RKO (cell line): ENCODE data around the gene FAM89B.
A peak's percentile ranks its signal among the peaks of the same experiment; 100 is the strongest.

Experiments
- DNase-seq: peaks from one replicate; pipeline ENCODE4 v3.0.0-alpha.2; 2016; ENCODE audit warnings: low spot score

Gene FAM89B

GRCh38 chr11:65573391-65574079 lies 1.2 kb downstream of the FAM89B start:
- DNase-seq: no peak

GRCh38 chr11:65574109-65574810 lies 1.9 kb downstream of the FAM89B start:
- DNase-seq: peak; percentile 96

- DNase-seq: peak; percentile 55
Measured at GRCh38 chr11:65574811-65575567, 2.7 kb downstream of the FAM89B start.

DNA sequence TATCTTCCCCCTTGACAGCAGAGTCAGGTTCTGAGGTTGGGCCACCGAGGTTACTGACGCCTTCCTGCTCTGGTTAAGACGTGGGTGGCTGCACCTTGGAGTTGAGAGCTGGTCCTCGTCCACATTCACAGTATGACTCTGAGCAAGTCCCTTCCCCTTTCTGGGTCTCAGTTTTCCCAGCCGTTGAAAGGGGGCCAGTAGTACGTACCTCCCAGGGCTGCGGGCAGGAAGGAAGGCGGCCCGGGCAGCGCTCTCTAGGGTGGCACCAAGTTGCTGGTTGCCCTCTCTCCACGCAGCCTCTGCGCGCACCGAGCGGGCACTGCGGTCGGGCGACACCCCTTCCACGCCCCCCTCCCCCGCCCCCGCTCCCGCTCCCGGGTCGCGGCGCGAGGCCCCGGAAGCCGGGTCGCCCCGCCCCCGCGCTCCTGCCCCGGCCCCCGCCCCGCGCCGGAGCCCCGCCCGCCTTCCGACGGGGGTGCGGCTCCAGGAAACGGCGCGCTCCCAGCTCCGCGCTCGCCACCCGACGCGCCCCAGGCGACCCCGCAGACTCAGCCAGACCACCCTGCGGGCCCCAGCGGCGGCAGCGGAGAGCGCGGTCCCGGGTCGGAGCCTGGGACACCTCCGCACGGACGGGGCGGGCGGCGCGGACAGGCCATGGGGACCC lies 3.4 kb downstream of the FAM89B start, which contains the start of gene EHBP1L1:
EHBP1L1 (plus strand) TSS at position 486 of the 664 bp plus-strand sequence. CDS start 250 bp downstream, outside the sequence.
- DNase-seq: peak; percentile 85

GRCh38 chr11:65576232-65576866 lies 4.0 kb downstream of the FAM89B start:
- DNase-seq: no peak

- DNase-seq: peak; percentile 83
Measured at GRCh38 chr11:65576867-65577755, 4.8 kb downstream of the FAM89B start.

- DNase-seq: no peak
Measured at GRCh38 chr11:65577756-65578109, 5.4 kb downstream of the FAM89B start.

GRCh38 chr11:65578134-65578533 lies 5.8 kb downstream of the FAM89B start:
- DNase-seq: no peak

DNA sequence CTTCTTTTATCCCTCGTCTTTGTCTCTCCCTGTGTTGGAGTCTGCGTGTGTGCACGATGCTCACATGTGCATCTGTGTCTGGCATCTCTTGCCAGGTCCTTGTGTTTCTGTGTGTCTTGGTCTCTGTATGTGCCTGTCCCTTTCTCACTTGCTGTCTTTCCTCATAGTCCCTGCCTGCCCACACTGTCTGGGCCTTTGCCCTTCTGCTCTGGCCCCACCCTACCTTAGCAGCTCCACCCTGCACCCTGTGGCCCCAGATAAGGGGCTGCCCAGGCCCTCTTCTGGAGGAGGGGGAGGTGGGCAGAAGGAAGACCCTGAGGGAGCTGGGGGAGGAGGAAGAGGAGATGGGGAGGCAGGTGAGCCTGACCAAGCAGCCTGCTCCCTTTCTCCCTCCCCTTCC lies 6.3 kb downstream of the FAM89B start:
- no peak for DNase-seq

DNA sequence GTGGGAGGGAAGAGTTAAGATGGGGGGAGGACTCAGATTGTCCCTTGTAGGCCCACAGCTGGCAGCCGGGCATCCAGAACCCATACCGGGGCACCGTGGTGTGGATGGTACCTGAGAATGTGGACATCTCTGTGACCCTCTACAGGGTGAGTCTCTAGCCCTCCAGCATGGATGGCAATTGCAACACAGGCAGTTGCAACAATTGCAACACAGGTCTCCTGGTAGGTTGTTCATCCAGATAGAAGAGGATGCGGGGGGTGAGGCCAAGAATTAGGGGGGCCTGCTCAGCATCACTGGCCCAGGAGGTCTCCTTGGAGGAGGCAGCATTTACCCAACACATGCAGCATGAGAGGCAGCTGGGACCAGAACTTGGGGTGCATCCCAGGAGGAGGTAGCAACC lies 7.0 kb downstream of the FAM89B start:
- no peak for DNase-seq

- DNase-seq: no peak
Measured at GRCh38 chr11:65580031-65580692, 7.8 kb downstream of the FAM89B start.

GRCh38 chr11:65580756-65581155 lies 8.4 kb downstream of the FAM89B start:
- no peak for DNase-seq

- no peak for DNase-seq
Measured at GRCh38 chr11:65581928-65582327, 9.6 kb downstream of the FAM89B start.

- DNase-seq: no peak
Measured at GRCh38 chr11:65583589-65583988, 11.3 kb downstream of the FAM89B start.

GRCh38 chr11:65584106-65584505 lies 11.8 kb downstream of the FAM89B start:
- DNase-seq: no peak

DNA sequence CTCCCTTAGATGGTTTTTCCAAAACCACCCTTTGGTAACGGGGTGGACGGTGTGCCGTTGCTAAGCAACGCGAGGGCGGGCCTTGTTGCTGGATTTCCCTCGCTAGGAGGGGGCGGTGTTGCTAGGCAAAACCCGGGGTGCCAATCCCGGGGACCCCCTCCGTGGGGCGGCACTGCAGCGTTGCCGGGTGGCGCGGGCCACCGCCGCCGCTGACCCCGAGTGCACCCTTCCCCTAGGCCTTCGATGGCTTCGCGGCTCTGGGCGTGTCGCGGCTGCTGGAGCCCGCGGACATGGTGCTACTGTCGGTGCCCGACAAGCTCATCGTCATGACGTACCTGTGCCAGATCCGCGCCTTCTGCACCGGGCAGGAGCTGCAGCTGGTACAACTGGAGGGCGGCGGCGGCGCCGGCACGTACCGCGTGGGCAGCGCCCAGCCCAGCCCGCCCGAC lies 12.4 kb downstream of the FAM89B start:
- DNase-seq: no peak

- DNase-seq: no peak
Measured at GRCh38 chr11:65585396-65586246, 13.3 kb downstream of the FAM89B start.

- DNase-seq: no peak
Measured at GRCh38 chr11:65586247-65586630, 13.9 kb downstream of the FAM89B start.

DNA sequence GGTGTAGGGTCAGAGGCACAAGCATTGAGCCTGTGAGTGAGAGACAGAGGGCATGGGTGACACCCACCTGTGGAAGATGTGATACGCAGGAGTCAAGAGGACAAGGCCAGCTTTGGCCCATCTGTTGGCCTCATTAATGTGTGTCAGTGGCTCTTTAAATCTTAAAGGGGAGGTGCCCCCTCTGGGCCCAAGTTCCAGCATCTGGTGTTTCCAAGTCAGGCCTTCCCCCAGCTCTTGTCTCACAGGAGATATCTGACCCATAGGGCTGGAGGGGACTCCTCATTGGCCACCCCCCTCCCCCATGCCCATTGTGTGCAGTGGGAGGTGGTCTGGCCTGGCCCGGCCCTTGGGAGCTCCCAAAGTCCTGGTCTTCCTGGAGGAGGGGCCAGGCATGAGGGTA lies 14.3 kb downstream of the FAM89B start:
- no peak for DNase-seq
